Esophagus muscularis mucosa (tissue), 2 donors: Measurements from ENCODE around the gene DIP2C.

Source experiments
- EP300 ChIP-seq: sonication (generic); formaldehyde crosslinking; IDR thresholded peaks from one replicate; pipeline ENCODE4 v1.6.1; 2017; ENCODE audit warnings: antibody characterized with exemption
- POLR2A ChIP-seq: fragments of 450-650 bp; IDR thresholded peaks from one replicate; pipeline ENCODE4 v1.6.1; 2017; ENCODE audit warnings: antibody characterized with exemption, moderate library complexity, mild to moderate bottlenecking, low read depth

- TF ChIP-seq EP300 (no peak), POLR2A (no peak)
Observed at GRCh38 chr10:672992-673391, 16.5 kb downstream of the DIP2C start.
